ENCODE data around the gene PBOV1. TPM values are rescaled to one million over a fixed set of nuclear protein-coding genes. Genes with fewer than 3 reads are reported as not detected.

The PBOV1 gene
- total RNA-seq, 1 donor from 2014 or later = not detected

DNA sequence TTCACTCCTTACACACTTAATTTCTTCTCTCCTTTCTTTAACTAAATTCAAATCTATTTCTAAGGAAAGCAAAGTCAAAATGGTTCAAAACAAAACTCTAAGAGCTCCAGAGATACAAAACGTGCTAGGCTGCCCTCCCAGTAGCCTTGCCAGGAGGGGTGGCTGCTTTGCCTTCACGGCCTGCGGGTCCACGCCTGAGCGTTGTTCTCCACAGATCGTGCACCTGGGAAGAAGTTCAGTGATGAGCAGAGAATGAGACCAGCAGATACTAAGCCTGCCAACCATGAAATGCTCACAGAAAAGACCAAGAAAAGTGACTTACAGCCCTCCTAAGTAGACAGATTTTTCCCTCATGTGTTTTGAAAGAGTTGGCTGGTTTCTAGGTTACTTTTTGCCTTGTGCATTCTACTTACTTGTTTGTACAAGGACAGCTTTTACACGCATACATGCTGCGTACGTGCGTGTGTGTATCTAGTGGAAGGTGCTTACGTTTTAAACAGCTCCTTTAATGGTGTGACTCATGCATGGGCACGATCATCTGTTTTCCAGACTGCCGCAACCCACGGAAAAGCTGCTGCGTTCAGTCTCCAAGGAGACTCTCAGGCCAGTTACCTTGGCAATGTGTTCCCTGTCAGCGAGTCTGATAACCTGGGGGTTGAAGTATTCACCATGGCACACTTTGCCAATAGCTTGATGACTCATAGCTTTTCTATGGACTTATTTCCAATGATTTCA lies 32.4 kb upstream of the PBOV1 start:
- Histone ChIP-seq H3K9me3 (no peaks in the 10 kb centered on the region), H3K4me1 (no peaks in the 10 kb centered on the region), H3K27ac (no peak overlapping the region), H3K4me3 (no peak overlapping the region), H3K27me3 (no peaks in the 10 kb centered on the region), H3K36me3 (no peaks in the 10 kb centered on the region)
- no peak for DNase-seq (ENCODE audit: extremely low spot score in 2 of 2)
- TF ChIP-seq POLR2A (IDR thresholded peaks at IDR 0.05) = no peak
- no peak for TF ChIP-seq CTCF (IDR thresholded peaks at IDR 0.05)
- TF ChIP-seq POLR2AphosphoS5 (IDR thresholded peaks at IDR 0.05; ENCODE audit: insufficient read depth in 1 of 2, low read depth in 1 of 2) = no peak
- intact Hi-C loops (cut with DNase I) = no loop called here

DNA sequence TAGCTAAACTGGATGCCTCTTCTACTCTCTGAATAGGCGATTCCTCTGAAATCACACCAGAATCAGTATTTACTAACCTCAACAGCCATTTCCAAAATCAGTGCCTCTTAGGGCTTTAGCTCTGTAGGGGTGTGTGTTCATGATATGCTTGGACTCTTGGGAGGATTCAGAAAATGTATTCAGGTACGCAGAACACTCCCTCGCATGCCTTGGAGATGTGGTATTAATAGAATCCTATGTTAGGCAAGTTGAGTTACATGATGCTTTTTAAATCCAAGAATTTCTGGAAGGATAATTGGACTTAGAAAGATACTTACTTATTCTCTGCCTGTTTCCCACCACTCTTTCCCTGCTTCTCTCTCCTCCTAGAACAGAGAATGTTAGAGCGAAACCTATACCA lies 31.8 kb upstream of the PBOV1 start:
- Histone ChIP-seq H3K4me1 (no peaks in the 10 kb centered on the region), H3K36me3 (no peaks in the 10 kb centered on the region), H3K4me3 (no peak overlapping the region), H3K27ac (no peak overlapping the region), H3K27me3 (no peaks in the 10 kb centered on the region), H3K9me3 (no peaks in the 10 kb centered on the region)
- DNase-seq (ENCODE audit: extremely low spot score in 2 of 2) = no peak
- TF ChIP-seq POLR2A (IDR thresholded peaks at IDR 0.05) (no peak), POLR2AphosphoS5 (IDR thresholded peaks at IDR 0.05; ENCODE audit: insufficient read depth in 1 of 2, low read depth in 1 of 2) (no peak), CTCF (IDR thresholded peaks at IDR 0.05) (no peak)
- intact Hi-C loops (cut with DNase I) = no loop called here

- intact Hi-C loops (cut with DNase I) = no loop called here
- H3K9me3 ChIP-seq = no peaks in the 10 kb centered on the region
- peak in 1 of 2 donors; percentile 18 for DNase-seq (ENCODE audit: extremely low spot score in 2 of 2)
Observed at GRCh38 chr6:138248878-138249277, 30.6 kb upstream of the PBOV1 start.

DNA sequence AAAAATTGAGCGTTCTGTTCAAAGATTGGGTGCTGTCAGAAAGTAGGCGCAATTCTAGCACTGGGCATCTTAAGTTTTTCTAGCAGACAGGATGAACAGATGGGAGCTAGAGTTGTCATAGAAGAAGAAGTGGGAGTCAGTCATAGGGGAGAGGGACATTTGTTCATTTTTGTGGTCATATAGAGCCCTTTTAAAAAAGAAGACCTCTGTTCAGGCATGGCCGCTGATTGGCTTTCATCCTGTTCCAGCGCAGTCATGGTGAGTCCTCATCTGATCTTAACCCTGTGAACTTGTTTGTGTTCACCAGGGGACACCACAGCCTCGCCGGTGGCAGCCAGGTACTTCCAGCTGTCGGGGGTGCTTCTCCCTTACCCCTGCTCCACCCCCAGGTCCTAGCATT lies 29.7 kb upstream of the PBOV1 start:
- TF ChIP-seq CTCF (IDR thresholded peaks at IDR 0.05) (no peak), POLR2A (IDR thresholded peaks at IDR 0.05) (no peak), POLR2AphosphoS5 (IDR thresholded peaks at IDR 0.05; ENCODE audit: insufficient read depth in 1 of 2, low read depth in 1 of 2) (no peak)
- Histone ChIP-seq H3K27ac (no peak overlapping the region), H3K4me1 (no peaks in the 10 kb centered on the region), H3K27me3 (no peaks in the 10 kb centered on the region), H3K9me3 (no peaks in the 10 kb centered on the region), H3K36me3 (no peaks in the 10 kb centered on the region), H3K4me3 (no peak overlapping the region)
- intact Hi-C loops (cut with DNase I) = no loop called here
- DNase-seq (ENCODE audit: extremely low spot score in 2 of 2) = peak in 1 of 2 donors; percentile 42

More at GRCh38 chr6:138248878-138249277, 30.6 kb upstream of the PBOV1 start:
- Histone ChIP-seq H3K4me1 (no peaks in the 10 kb centered on the region), H3K4me3 (no peak overlapping the region), H3K36me3 (no peaks in the 10 kb centered on the region), H3K27me3 (no peaks in the 10 kb centered on the region), H3K27ac (no peak overlapping the region)
- TF ChIP-seq POLR2A (IDR thresholded peaks at IDR 0.05) = no peak

GRCh38 chr6:138246650-138247440 lies 28.6 kb upstream of the PBOV1 start:
- no peaks in the 10 kb centered on the region for H3K4me1 ChIP-seq
- intact Hi-C loops (cut with DNase I) = no loop called here
- no peaks in the 10 kb centered on the region for H3K36me3 ChIP-seq
- no peak for TF ChIP-seq POLR2A (IDR thresholded peaks at IDR 0.05)
- no peak for TF ChIP-seq CTCF (IDR thresholded peaks at IDR 0.05)
- no peak for TF ChIP-seq POLR2AphosphoS5 (IDR thresholded peaks at IDR 0.05; ENCODE audit: insufficient read depth in 1 of 2, low read depth in 1 of 2)
- H3K27ac ChIP-seq = no peak overlapping the region
- DNase-seq (ENCODE audit: extremely low spot score in 2 of 2) = peak in 1 of 2 donors; percentile 62
- no peaks in the 10 kb centered on the region for H3K27me3 ChIP-seq
- no peak overlapping the region for H3K4me3 ChIP-seq
- no peaks in the 10 kb centered on the region for H3K9me3 ChIP-seq
